Measurements from ENCODE around the gene UFM1.

The UFM1 gene

GRCh38 chr13:38382946-38383345, 33.3 kb downstream of the UFM1 start:
- H3K27me3 Mint-ChIP-seq = no peaks in the 10 kb centered on the region
- H3K9me3 Mint-ChIP-seq = no peaks in the 10 kb centered on the region
- no peak for DNase-seq
- no peaks in the 10 kb centered on the region for H3K36me3 Mint-ChIP-seq
- CTCF ChIA-PET = no interaction called here
- H3K4me1 Mint-ChIP-seq = no peaks in the 10 kb centered on the region
- H3K4me3 Mint-ChIP-seq = no peak overlapping the region
- no peak overlapping the region for H3K27ac Mint-ChIP-seq

DNA sequence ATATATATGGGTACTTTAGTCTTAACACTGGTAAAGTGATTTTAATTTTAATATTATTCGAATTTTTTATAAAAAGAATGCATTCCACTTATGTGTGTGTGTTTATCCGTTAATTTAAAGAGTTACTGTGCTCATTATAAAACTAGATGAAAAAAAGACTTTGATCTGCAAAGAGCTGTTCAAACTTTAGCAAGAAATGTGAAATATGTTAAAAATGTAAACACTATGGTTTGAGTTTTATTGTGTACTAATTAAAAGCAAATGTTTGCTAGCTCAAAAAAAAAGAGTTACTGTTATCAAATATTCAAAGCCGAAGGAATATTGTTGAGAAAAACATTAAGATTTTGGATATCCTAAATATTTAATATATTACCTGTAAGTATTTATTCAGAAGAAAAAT, 34.5 kb downstream of the UFM1 start:
- no peaks in the 10 kb centered on the region for H3K27me3 Mint-ChIP-seq
- no peaks in the 10 kb centered on the region for H3K9me3 Mint-ChIP-seq

DNA sequence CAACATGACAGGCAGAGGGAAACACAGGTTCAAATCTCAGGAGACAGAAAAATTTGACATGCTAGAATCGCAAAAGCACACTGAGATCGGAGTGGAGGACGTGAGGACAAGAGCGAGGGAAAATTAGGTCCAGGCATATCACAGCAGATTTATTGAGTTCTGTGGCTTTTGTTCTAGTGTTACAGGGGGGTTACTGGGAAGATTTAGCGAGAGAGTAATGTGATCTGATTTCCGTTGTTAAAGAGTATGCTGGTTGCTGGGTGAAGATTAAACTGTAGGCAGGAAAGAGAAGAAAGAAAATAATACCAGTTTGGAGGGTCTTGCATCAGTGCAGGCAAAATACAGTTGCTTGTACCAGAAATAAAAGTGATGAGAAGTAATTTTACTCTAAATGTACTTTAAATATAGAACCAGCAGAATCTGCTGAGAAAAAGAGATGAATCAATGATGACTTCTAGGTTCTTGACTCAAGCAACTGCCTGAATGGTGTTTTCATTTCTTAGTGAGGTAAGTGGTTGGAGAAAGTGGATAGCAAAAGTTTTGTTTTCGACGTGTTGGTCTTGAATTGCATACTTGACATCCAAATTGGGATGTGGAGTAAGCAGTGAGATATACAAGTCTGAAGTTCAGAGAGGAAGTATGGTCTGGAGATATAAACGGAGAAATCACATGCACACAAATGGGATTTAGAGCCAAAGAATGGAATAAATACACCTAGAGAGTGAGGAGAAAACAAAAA, 35.7 kb downstream of the UFM1 start:
- CTCF ChIA-PET = no interaction called here
- no peaks in the 10 kb centered on the region for H3K4me1 Mint-ChIP-seq
- H3K27me3 Mint-ChIP-seq = no peaks in the 10 kb centered on the region
- no peaks in the 10 kb centered on the region for H3K36me3 Mint-ChIP-seq
- DNase-seq = no peak
- H3K4me3 Mint-ChIP-seq = no peak overlapping the region
- H3K27ac Mint-ChIP-seq = no peak overlapping the region
- no peaks in the 10 kb centered on the region for H3K9me3 Mint-ChIP-seq

More for the DNA sequence above, 34.5 kb downstream of the UFM1 start:
- Mint-ChIP-seq H3K27ac (no peak overlapping the region), H3K4me1 (no peaks in the 10 kb centered on the region), H3K36me3 (no peaks in the 10 kb centered on the region), H3K4me3 (no peak overlapping the region)
- DNase-seq = no peak
- CTCF ChIA-PET = no interaction called here

GRCh38 chr13:38386421-38386820, 36.8 kb downstream of the UFM1 start:
- no peak overlapping the region for H3K4me3 Mint-ChIP-seq
- H3K36me3 Mint-ChIP-seq = no peaks in the 10 kb centered on the region
- H3K27me3 Mint-ChIP-seq = no peaks in the 10 kb centered on the region
- H3K27ac Mint-ChIP-seq = no peak overlapping the region
- no peak for DNase-seq
- H3K9me3 Mint-ChIP-seq = no peaks in the 10 kb centered on the region
- no peaks in the 10 kb centered on the region for H3K4me1 Mint-ChIP-seq
- CTCF ChIA-PET = no interaction called here

DNA sequence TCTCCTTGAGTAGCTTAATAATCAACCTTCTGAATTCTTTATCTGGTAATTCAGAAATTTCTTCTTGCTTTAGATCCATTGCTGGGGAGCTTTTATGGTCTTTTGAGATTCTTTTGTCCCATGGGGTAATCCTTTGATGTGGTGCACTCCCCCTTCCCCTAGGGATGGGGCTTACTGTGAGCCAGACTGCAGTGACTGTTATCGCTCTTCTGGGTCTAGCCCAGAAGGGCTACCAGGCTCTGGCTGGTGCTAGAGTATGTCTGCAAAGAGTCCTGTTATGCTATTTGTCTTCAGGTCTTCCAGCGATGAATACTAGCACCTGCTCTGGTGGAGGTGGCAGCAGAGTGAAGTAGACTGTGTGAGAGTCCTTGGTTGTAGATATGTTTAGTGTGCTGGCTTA, 41.7 kb downstream of the UFM1 start:
- no peak for DNase-seq
- H3K9me3 Mint-ChIP-seq = no peaks in the 10 kb centered on the region
- no peak overlapping the region for H3K27ac Mint-ChIP-seq
- no peaks in the 10 kb centered on the region for H3K27me3 Mint-ChIP-seq
- CTCF ChIA-PET = no interaction called here
- no peaks in the 10 kb centered on the region for H3K36me3 Mint-ChIP-seq
- no peak overlapping the region for H3K4me3 Mint-ChIP-seq
- H3K4me1 Mint-ChIP-seq = no peaks in the 10 kb centered on the region

DNA sequence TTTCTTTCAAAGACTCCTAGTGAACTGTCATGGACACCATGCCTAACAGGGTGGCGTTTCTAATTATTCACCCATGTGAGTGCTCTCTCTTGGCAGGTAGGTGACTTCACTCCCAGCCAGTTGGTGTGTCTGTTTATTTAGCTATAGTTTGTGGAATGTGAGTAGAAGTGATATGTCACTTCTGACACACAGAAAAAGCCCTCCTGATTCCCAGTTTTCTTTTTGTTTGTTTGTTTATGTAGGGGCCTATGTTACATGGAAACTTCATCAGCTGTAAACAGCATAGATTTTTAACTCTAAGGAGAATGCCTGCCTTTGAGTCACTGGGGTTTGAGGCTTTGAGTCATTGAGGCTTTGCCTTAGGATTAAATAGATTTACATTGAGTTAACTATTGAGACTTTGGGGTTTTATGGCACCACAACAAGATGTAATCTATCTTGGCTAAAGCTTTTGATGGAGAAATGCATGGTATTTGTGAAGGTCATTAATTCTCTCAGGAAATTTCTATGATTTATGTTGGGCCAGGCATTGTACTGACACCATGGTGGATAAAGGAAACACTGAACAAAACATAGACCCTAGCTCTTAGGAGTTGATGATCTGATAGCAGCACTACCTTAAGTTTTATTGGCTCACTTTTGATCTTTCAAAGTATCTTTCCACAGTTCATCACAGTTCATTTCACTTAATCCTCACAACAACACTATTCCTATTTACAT, 45.3 kb downstream of the UFM1 start:
- Mint-ChIP-seq H3K27ac (no peak overlapping the region), H3K4me1 (peaks cover 4% of the 10 kb centered on the region), H3K4me3 (no peak overlapping the region), H3K36me3 (no peaks in the 10 kb centered on the region), H3K9me3 (no peaks in the 10 kb centered on the region), H3K27me3 (no peaks in the 10 kb centered on the region)
- DNase-seq = no peak
- CTCF ChIA-PET = no interaction called here

DNA sequence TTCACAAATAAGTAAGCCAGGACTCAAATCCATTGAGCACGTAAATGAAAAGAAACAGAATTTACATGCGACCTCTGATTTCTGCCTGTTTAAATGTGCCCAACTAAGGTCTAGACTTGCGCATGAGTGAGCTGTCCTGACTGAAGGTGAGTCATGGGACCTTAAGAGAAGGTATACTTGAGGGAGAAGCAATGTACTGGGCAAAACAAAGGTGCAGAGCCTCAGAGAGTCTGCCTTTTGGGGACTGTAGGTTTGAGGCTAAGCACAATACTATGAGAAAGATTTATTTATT, 45.8 kb downstream of the UFM1 start:
- no peaks in the 10 kb centered on the region for H3K9me3 Mint-ChIP-seq
- H3K27me3 Mint-ChIP-seq = no peaks in the 10 kb centered on the region
- H3K4me3 Mint-ChIP-seq = no peak overlapping the region
- H3K27ac Mint-ChIP-seq = no peak overlapping the region
- H3K4me1 Mint-ChIP-seq = peaks cover 4% of the 10 kb centered on the region
- CTCF ChIA-PET = no interaction called here
- H3K36me3 Mint-ChIP-seq = no peaks in the 10 kb centered on the region
- no peak for DNase-seq

DNA sequence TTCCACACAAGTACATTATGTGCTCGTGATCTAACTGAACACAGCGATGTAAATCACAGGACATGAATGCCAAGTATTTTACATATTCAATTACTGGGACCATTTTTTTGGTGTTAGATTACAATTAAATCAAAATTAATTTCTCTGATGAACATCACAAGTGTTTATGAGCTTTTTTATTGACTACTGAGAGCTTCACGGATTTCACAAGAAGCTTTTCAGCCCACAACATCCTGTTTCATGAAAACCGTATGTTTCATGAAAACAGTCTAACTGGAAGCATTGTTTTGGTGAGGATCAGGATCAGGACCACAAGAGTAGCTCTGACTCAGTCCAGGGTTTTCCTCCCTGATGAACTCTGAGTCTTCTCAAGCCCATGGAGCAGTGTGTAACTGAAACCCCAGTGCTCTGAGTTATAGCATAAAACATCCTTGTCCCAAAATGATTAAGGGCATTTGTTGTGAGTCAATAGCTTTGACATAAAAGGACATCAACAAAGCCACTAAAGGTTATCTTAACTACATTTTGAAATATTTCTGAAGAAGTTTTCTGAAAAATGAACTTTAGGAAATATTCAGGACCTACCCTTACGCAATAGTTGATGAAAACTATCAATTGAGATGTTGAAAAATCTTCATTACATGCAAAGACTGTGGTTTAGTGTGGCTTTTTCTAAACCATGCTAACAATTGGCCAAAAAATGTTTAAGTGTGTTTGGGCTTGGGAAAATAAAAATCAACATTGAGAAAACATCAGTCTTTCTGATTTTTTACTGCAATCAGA, 49.3 kb downstream of the UFM1 start:
- DNase-seq = no peak
- Mint-ChIP-seq H3K4me1 (peaks cover 4% of the 10 kb centered on the region), H3K36me3 (no peaks in the 10 kb centered on the region), H3K4me3 (no peak overlapping the region), H3K9me3 (no peaks in the 10 kb centered on the region), H3K27ac (no peak overlapping the region), H3K27me3 (no peaks in the 10 kb centered on the region)
- CTCF ChIA-PET = no interaction called here

GRCh38 chr13:38399535-38399934, 49.9 kb downstream of the UFM1 start:
- Mint-ChIP-seq H3K4me1 (peaks cover 4% of the 10 kb centered on the region), H3K36me3 (no peaks in the 10 kb centered on the region), H3K27me3 (no peaks in the 10 kb centered on the region), H3K27ac (no peak overlapping the region), H3K9me3 (no peaks in the 10 kb centered on the region), H3K4me3 (no peak overlapping the region)
- CTCF ChIA-PET = no interaction called here
- DNase-seq = no peak

- Mint-ChIP-seq H3K4me1 (peaks cover 4% of the 10 kb centered on the region), H3K27ac (no peak overlapping the region), H3K9me3 (no peaks in the 10 kb centered on the region), H3K4me3 (no peak overlapping the region), H3K36me3 (no peaks in the 10 kb centered on the region), H3K27me3 (no peaks in the 10 kb centered on the region)
- CTCF ChIA-PET = no interaction called here
- no peak for DNase-seq
Observed at GRCh38 chr13:38401276-38401675, 51.6 kb downstream of the UFM1 start.

GRCh38 chr13:38405216-38405615, 55.6 kb downstream of the UFM1 start:
- H3K27me3 Mint-ChIP-seq = no peaks in the 10 kb centered on the region
- no peak for DNase-seq
- H3K36me3 Mint-ChIP-seq = no peaks in the 10 kb centered on the region
- CTCF ChIA-PET = no interaction called here
- no peak overlapping the region for H3K4me3 Mint-ChIP-seq
- no peak overlapping the region for H3K27ac Mint-ChIP-seq
- H3K4me1 Mint-ChIP-seq = no peaks in the 10 kb centered on the region
- H3K9me3 Mint-ChIP-seq = no peaks in the 10 kb centered on the region

GRCh38 chr13:38409771-38410170, 60.1 kb downstream of the UFM1 start:
- no peak for DNase-seq
- H3K27me3 Mint-ChIP-seq = no peaks in the 10 kb centered on the region
- no peaks in the 10 kb centered on the region for H3K4me1 Mint-ChIP-seq
- H3K36me3 Mint-ChIP-seq = no peaks in the 10 kb centered on the region
- CTCF ChIA-PET = no interaction called here
- H3K27ac Mint-ChIP-seq = no peak overlapping the region
- H3K9me3 Mint-ChIP-seq = no peaks in the 10 kb centered on the region
- H3K4me3 Mint-ChIP-seq = no peak overlapping the region

GRCh38 chr13:38412266-38412665, 62.6 kb downstream of the UFM1 start:
- Mint-ChIP-seq H3K4me1 (peaks cover 6% of the 10 kb centered on the region), H3K36me3 (no peaks in the 10 kb centered on the region), H3K27me3 (no peaks in the 10 kb centered on the region), H3K27ac (no peak overlapping the region), H3K4me3 (no peak overlapping the region), H3K9me3 (no peaks in the 10 kb centered on the region)
- CTCF ChIA-PET = no interaction called here
- no peak for DNase-seq
